HG02763 (cell line): Measurements from ENCODE around the gene CMIP.

Experiments
- ATAC-seq: cut with Tn5 transposase; IDR thresholded peaks from one replicate; pipeline ENCODE4 v1.9.1; 2021; ENCODE audit warnings: mild to moderate bottlenecking, moderate library complexity; ENCODE audit not compliant: unreplicated experiment

CMIP gene

DNA sequence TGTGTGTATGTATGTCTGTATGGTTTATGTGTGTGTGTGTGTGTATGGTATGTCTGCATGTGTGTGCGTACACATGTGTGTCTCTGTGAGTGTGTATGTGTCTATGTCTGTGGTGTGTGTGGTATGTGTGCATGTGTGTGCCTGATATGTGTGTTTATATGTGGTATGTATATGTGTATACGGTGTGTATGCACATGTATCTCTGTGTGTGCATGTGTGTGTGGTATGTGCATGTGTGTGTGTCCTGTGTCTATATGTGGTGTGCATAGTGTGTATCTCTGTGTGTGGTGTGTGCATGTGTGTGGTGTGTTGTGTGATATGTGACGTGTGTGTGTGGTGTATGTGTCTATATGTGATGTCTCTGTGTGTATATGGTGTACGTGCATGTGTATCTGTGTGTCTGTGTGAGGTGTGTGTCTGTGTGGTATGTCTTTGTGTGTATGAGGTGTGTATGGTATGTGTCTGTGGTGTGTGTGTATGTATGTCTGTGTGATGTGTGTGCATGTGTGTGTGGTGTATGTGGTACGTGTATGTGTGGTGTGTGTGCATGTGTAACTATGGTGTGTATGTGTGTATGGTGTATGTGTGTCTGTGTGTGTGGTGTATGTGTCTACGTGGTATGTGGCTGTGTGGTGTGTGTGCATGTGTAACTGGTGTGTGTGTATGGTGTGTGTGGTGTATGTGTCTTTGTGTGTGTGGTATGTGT is 170.2 kb downstream of the CMIP start:
- no peak for ATAC-seq

DNA sequence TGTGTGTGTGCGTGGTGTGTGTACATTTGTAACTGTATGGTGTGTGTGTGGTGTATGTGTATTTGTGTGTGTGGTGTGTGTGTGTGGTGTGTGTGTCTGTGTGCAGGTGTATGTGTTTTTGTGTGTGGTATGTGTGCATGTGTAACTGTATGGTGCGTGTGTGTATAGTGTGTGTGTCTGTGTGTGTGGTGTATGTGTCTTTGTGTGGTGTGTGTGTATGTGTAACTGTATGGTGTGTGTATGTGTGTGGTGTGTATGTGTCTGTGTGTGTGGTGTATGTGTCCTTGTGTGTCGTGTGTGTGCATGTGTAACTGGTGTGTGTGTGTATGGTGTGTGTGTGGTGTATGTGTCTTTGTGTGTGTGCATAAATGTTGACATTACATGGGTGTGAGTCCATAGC is 170.8 kb downstream of the CMIP start:
- no peak for ATAC-seq

DNA sequence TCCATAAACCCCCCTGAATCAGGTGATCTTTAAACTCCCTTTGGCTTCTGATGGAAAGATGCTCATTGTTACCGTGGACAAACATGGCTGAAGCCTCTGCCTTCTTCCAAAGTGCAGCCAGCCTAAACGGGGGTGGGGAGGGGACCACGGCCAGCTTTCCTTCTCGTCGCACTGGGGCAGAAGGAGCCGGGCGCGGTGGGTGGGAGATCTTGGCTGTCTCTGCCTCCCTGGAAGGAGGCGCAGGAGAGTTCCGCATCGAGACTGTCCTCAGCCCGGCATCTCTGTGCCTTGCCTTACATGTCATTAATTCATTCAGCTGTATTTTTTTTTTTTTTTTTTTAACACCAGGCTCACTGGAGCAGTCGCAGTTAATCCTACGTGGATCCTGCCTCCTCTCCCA is 171.2 kb downstream of the CMIP start:
- ATAC-seq = no peak

DNA sequence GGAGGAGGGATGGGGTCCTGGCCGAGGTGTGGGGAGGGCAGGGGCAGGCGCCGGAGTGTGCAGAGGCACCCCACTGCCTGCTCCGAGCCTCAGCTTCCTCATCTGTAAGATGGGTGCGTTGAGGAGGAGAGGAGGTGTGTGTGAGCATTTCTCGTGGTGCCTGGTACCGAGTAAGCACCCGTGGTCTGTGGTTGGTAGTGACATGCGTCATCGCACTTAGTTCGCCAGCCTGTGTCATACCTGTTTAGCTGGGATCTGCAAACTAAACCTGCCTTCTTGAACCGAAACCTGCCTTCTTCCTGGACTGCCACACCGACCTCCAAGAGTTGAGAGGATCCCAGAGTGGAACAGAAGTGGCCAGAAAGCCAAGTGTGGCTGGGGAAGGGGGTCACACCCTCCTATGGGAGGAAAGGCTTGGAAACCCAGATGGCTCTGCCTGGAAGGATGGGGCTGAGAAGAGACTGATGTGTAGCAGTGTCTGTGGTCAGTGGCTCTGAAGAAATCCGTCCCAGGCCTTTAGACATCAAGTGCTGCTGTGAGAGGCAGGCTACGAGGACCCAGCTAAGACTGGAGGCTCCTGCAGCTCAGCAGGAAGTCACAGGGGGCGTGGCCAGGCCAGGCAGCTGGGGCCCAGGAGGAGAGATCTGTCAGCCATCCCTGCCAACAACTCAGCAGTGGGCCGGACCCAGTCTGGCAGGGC is 171.9 kb downstream of the CMIP start:
- ATAC-seq = peak; percentile 57

DNA sequence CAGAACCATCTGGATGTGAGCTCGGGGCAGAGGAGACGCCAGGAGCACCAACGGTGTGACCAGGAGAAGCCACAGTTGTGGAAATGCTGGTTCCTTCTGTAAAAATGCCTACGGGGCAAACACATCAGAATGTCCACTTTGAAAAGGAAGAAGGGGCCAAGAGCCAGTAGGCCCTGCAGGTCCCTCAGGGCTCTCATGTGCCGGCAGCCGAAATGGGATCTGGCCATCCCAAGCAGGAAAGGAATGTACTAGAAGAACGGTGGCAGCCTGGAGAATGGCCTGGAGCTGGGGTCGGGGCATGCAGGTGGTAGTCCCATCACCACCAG is 172.4 kb downstream of the CMIP start:
- ATAC-seq = no peak

DNA sequence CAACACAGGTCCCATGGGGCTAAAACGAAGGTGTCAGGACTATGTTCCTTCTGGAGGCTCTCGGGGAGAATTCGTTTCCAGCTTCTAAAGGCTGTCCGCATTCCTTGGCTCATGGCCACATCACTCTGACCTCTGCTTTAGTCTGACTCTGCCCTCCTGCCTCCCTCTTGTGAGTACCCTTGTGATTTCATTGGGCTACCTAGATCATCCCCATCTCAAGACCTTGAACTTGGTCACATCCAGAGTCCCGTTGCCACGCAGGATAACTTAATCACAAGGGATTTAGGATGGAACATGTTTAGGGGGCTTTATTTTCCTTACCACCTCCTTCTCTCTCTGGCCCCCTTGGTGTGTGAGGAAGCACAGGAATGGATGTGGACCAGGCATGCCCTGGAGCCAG is 173.6 kb downstream of the CMIP start:
- ATAC-seq = no peak

DNA sequence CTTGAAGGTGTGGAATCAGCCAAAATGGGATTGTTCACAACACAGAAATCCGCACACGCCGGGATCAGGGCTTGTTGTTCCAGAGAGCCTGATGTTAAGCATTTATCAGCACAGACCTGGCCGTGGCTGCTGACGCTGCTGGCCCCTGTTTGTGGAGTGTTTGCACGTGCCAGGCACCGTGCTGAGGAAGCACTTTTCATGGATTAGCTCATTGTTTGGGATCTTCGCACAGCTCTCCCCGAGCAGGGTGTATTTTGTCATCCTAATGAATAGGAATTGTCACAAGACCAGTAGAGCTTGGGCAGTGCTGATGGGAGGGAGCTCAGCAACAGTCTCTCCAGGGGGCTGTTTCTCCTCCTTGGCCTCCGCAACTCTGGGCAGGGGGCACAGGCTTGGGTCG is 174.1 kb downstream of the CMIP start:
- no peak for ATAC-seq

DNA sequence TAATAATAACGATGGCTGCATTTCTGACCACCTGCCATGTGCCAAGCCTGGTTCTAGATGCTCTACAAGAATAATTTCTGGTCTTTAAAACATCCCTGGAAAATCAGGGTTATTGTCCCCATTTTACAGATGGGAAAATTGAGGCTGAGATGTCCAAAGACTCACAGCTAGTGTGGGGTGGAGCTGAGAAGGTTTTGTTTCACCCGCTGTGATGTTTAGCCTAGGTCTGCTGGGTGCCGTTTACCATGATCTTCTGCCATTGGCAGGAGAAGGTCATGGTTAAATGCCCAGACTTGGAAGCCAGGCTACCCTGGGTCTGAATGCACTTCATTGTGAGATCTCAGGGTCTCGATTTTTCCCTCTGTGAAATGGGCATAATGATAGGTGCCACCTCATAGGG is 175.4 kb downstream of the CMIP start:
- no peak for ATAC-seq

DNA sequence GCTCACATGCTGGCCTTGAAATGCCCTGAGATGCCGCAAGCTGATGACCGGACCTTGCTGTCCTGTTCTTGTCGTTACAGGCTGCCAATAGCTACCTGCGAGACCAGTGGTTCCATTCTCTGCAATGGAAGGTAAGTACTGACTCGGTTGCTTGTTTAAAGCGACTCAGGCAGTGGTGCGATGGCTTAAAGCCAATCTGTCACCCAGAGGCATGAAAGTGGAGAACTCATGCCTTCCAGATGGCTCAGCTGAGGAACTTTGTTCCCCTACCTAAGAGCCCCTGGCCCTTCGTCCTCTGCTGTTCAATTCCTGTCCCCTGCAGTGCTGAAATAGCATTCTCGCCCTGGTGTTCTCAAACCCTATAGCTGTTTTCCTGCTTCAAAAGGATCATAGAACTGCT is 176.2 kb downstream of the CMIP start:
- no peak for ATAC-seq

DNA sequence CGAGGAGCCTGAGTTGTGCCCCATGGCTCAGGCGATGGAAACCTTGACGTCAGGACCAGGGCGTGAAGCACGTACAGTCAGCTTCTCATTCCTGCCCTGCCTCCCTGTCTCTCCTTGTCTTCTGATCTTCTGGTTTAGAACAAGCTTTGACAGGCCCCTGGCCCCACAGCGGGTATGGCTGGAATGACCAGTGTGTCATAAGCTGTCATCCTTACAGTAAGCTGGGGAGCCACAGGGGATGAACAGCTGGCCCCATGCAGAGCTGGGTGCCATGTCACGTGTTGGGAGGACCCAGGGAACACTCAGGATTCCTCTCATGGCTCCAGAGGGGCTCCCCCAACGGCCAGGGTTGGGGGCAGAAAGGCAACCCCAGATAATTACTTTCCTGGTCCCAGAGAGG is 176.9 kb downstream of the CMIP start:
- no peak for ATAC-seq

DNA sequence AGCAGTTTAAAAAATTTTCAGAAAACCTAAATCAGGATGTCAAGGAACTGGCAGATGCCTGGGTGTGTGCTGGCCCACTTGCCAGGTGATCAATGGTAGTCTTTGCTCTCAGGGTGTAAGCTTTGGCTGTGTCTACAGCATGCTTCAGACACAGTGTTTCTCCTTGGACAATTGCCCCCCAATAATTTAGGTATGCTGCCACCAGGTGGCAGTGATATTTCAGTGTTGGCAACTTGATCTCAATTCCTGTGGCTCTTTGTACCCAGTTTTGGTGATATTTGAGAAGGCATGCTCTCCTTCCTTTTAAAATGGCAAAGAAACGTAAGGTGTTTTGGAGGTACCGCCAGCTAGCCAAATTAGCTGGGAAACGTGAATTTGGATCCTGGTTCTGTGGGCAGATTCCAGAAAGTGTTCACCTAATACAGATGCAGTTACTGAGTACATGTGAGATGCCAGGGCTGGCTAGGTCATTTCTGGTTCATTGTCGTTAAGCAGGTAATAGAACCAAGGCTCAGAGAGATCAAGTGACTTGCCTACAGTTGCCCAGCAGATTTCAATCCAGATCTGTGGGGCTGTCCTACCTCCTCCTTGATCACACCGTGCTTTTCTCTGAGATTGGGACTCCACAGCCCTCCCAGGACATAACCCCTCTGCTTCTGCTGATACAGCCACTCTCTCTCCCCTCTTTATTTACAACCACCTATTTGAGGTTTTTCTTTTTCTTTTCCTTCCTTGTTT is 178.9 kb downstream of the CMIP start:
- no peak for ATAC-seq

DNA sequence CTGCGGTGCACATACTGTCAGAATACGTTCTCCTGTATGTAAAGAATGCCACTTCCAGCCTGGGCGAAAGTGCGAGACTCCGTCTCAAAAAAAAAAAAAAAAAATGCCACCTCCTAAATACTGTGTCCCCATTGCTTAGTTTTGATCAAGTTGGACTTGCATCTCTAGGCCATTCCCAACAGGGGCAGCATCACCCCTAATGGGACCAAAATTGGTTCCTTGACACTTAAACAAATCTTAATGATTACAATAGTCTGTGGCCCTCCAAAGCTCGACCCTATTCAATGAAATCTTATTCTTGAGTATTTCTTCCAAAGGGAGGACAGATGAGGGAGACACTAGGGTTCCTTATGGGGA is 179.8 kb downstream of the CMIP start:
- ATAC-seq = no peak

DNA sequence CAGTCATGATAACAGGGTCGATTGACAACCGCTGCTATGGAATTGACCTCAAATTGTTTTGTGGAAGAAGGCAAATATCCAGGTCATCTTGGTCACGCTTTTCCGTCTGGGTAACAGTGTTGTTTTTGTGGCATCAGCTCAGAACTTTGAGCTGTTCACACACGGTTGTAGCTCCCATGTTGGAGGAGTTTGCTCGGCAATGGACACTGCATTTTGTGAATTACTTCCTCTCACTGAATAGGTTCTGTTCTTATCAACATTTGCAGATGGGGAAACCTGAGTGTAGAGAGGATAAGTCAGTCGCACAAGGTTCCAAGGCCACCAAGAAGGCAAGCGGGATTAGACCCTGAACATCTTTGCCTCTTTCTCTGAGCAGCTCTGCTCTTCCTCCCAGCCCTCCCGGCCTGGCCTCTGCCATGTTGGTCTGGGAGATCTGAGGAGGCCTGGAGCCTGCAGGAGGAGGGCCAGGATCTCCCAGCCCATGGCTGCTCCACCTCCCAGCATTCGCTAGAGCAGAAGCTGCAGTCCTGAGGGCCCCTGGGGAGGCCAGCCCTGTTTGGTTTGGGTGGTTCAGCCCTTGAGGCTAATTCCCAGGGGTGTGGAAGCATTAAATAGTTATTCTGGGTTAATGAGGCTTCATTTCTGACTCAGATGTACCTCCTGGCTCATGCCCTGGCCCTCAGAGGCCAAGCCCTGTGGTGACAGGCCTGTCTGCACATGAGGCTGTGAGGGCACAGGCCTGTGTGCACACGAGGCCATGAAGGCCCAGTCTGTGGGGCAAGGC is 180.3 kb downstream of the CMIP start:
- no peak for ATAC-seq

DNA sequence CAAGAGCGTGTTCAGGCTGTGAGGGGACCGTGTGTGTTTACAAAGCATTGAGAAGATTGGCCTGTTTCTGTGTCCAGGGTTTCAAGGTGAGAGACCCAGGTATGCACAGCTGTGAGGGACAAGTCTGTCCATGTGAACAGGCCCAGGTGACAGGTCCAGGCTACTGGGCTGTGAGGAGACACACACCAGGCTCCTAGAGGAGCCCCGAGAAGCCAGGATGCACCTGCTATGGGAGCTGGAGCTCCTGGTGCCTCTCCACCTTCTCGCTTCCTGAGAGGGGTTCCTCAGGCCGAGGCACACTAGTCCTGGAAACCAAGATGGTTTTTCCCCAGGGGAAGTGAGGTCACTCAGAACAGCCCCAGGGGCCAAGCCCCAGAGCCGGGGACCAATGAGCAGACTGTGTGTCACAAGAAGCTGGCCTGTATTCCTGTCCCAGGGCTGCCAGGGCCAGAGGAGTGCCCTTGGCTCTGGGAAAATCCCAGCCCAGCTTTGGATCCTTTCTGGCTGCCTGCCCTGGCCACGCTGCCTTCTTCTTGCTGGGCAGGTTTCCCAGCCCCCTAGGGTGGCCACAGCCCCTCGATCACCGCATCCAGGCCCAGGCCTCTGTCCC is 181.0 kb downstream of the CMIP start:
- no peak for ATAC-seq

DNA sequence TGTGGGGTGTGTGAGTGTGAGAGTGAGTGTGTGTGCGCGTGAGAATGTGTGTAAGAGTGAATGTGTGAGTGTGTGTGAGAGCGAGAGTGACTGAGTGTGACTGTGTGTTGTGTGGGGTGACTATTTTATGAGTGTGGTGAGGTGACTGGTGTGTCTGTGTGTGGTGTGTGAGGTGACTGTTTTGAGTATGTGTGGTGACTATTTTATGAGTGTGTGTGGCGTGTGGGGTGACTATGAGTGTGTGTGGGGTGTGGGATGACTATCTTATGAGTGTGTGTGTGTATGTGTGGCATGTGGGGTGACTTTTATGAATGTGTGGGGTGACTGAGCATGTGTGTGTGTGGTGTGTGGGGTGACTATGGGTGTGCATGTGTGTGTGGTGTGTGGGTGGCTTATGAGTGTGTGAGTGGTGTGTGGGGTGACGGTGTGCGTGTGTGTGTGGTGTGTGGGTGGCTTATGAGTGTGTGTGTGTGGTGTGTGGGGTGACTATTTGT is 181.6 kb downstream of the CMIP start:
- no peak for ATAC-seq

DNA sequence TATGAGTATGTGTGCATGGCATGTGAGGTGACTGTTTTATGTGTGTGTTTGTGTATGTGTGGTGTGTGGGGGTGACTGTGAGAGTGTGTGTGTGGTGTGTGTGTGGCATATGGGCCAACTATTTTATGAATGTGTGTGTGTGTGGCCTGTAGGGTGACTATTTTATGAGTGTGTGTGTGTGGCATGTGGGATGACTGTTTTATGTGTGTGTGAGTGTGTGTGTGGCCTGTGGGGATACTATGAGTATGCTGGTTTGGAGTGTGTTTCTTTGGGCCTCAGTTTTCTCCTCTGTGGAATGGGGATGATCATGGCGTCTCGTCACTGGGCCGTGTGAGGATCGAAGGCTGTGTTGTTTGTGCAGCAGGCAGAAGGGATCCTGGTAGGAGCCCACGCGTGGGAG is 182.4 kb downstream of the CMIP start:
- ATAC-seq = no peak

DNA sequence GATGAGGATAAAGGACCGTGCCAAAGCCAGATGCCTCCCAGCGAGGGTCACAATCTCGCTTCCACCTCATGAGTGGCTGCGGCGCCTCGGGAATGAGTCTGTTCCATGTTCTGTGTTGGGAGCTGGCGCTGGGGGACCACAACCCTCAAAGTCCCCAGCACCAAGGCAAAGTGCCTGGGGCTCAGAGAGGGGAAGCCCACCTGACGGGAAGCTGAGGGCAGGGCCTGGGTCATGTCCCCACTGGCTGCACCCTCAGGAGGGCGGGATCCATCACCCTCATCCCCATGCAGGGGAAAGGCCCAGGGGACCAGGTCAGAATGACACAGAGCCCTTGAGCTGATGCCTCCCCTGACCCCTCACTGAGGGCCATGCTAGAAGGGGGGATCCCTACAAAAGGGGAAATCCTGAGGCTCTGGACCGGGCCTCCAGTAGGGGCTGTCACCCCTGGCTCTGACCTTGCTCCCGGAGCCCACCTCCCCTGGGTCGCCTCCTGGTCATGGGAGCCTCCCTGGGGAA is 183.2 kb downstream of the CMIP start:
- ATAC-seq = no peak

DNA sequence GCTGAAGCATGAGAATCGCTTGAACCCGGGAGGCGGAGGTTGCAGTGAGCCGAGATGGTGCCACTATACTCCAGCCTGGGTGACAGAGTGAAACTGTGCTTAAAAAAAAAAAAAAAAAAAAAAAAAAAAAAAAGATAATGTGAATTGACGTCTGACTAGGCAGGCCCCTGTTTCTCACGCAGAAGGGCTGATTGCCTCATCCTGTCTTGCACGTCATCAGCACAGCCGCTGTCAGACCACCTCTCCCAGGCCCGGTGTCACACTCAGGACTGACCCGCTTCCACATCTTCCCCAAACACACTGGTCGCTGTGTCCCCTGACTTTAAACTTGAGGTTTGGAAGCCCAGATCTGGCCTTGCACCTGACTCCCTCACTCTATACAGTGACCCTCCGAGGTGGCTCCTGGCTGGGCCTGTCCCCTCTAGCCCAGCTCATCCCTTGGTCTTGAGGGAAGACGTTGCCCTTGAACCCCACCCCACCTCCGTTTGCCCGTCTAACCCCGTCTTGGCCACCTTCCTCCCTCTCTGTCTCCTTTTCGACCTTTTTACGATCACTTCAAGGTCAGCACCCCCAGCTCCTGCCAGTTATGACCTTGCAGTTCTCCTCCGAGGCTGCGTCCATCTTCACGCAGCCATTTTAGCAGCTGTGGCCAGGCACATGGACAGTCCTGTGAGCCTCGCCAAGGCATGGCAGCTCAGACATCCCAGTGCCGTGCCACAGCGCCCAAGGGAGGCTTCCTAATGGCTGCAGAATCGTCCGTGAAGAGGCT is 184.6 kb downstream of the CMIP start:
- no peak for ATAC-seq

DNA sequence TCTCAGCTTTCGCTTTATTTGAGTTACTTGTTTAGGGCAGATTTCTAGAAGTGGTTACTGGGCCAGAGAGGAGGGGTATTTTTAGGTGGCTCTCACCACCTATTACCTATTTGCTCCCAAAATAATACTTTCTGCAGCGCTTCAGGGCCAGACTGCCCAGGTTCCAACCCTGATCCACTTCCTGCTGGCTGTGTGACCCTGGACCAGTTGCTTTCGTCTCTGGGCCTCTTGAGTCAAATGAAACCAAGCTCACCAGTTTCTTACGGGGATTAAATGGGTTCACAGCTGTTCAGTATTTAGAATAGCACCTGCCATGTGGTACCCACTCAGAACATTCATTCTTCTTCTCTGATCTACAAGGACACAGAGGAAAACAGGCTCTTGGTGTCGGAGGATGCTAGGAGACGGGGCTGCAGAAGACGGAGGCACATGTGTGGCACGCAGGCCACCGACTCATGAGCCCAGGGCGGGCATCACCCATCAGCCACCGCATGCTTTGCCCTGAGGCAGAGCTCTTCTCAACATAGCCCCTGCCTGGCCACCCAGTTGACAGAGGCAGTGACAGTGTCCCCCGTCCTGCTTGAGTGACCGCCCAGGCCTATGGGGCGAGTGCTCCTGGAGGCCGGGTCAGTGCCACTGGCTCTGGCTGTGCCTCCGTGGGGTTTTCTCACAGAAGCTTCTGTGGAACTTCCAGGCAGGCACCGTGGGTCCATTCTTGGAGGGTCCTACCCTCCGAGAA is 185.5 kb downstream of the CMIP start:
- no peak for ATAC-seq
